TTC549 (cell line): ENCODE data around the gene FAM107B.

Experiments used
- FAIRE-seq: peaks from 2 replicates; lab custom pipeline; 2012; peaks lifted over from hg19 to GRCh38; lab: Jason Lieb, UNC

FAM107B gene

GRCh38 chr10:14555807-14556206, 218.9 kb downstream of the FAM107B start:
- no peak for FAIRE-seq

GRCh38 chr10:14554491-14555205, 220.0 kb downstream of the FAM107B start:
- no peak for FAIRE-seq

- FAIRE-seq = no peak
Measured at GRCh38 chr10:14554091-14554490, 220.6 kb downstream of the FAM107B start.

DNA sequence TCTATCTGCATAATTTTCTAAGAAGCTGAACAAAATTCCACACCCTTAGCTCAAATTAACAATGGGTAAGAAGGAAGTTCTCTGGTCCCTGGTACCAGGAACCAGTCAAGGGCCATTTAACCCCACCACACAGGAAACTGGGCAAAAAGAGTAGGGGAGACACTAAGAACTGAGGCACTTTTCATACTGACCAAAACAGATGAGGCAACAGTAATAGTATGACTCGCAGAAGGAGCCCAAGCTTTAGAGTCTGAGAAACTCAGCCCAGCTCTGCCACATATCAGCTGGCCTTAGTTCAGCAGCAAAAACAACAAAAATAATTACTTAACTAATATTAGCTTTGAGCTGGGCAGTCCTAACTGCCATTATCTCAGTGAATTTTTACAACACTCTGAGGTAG, 221.2 kb downstream of the FAM107B start:
- FAIRE-seq = no peak

DNA sequence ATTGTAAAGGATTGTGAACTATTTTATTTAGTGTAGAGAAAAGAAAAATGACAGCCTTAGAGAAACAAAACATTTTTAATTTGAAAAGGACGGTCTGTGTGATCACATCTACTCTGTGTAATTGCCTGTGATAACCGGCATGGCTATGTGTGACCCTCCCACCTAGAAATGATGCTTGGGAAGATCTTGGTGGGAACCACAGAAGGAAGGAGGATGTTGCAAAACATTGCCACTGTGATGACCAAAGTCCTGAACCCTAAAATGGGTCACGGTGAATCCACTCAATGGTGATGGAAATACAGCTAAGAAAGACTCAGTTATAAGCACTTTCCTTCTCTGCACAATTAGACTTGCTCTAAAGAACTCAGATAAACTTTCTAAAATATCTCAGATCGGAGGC, 222.7 kb downstream of the FAM107B start:
- no peak for FAIRE-seq

- no peak for FAIRE-seq
Measured at GRCh38 chr10:14550471-14550981, 224.2 kb downstream of the FAM107B start.

DNA sequence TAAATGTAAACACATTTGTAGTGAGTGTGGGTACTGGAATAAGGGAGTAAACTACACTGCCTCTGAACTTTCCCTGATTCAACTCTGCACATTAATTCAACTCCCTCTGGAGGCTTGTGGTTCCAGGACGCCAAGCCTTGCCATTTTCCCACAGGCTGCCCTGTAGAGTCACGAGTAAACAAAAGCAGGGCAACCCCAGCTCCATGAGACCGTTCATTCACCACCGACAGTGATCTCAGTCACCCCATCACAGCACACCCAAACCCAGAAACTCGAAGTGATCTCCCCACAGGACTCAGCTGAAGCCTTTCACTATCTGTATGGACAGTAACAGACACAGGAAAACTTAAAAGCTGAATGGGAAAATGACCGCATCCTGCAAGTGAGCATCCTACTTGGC, 225.2 kb downstream of the FAM107B start:
- FAIRE-seq = no peak

- no peak for FAIRE-seq
Measured at GRCh38 chr10:14548970-14549369, 225.7 kb downstream of the FAM107B start.

GRCh38 chr10:14548474-14548873, 226.2 kb downstream of the FAM107B start:
- FAIRE-seq = no peak

DNA sequence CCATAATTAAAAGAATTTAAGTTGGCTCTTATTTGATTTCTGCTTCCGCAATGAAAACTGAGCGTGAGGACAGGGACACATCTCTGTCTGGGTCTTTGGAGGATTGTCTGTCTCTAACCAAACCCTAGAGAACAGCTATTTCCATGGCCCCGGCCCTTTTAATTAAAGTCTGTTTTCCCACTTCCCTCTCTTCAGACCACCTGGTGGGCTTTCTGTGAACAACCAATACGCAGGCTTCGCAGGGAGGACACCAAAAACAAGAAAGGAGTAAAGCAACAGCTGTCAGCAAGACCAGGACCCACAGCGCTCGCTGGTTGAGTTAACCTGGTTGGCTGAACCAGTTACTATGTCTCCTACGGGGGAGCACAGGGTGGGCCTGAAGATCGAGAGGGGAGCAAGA, 226.9 kb downstream of the FAM107B start:
- FAIRE-seq = no peak

DNA sequence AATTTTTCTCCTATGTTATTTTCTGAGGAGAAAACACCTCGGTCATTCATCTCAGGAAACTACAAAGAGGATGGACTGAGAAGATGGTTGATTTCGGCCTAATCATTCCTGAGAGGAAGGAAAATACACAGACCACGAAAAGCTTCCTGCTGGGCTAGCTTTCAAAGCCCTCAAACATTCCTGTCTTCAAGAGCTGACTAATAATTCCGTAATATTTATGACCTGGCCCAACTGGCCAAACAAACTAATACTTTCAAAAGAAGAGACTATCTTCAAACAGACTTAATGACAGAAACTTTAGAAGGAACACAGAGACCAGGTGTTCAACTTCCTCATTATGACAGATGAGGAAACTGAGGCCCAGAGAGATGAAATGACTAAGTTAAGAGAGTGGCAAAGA, 228.9 kb downstream of the FAM107B start:
- FAIRE-seq = no peak

GRCh38 chr10:14543904-14544210, 230.8 kb downstream of the FAM107B start:
- FAIRE-seq = no peak

DNA sequence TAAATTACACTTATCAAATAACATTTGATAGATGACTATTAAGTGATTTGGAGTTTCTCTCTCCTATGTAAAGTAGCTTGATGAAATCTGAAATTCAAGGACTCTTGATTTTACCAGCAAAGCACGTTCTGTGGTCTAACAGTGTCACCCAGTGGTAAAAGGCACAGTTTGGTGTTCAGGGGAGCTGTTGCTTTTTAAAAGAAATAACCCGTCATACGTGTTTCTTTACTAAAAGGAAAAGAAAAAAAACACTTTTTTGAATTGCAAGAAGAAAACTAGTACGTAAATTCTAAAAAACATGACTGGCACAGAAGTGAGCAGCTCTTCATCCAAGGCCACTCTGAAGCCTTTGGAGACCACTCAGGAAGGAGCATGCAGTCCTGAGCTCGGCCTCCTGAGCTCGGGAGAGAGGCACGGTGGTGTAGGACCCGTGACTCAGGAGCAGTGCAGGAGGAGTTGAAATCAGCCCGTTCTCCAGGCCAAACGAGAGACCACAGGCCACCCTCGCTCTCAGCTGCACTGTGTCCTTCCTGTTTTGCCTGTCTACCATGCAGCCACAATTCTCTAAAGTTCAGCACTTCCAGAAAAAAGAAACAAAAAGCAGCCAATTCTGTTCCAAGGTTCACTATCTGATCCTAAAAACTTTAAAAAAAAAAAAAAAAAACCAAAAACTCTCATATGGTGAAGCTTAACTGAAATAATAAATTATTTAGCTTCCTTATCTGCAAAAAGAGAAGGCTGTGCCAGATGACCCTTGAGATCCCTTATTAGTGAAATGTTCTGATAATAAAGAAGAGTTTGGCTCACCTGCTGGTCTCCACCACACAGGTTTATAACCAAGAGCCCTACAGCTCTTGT, 231.4 kb downstream of the FAM107B start:
- no peak for FAIRE-seq

DNA sequence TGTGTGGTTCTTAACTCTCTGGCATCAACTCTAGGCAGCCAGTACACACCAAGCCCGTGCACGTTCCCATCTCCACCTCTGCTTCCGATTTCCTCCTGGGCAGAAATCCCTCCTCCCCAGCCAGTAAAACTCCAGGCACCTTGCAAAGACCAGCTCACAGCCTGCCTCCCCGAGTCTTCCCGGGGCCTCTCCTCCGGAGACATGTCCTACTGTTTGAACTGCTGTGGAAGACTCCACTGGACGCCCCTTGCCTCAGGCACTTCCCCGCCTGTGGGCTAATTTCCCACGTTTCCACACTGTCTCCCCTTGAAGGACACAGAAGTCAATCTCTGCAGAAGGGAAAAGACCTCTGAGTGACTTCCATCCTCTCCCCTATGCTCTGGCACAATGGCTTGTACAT, 233.3 kb downstream of the FAM107B start:
- FAIRE-seq = no peak

- no peak for FAIRE-seq
Measured at GRCh38 chr10:14540611-14541010, 234.1 kb downstream of the FAM107B start.

GRCh38 chr10:14540062-14540461, 234.6 kb downstream of the FAM107B start:
- FAIRE-seq = no peak

GRCh38 chr10:14539176-14539575, 235.5 kb downstream of the FAM107B start:
- FAIRE-seq = no peak

GRCh38 chr10:14536241-14537213, 238.2 kb downstream of the FAM107B start:
- FAIRE-seq = no peak

DNA sequence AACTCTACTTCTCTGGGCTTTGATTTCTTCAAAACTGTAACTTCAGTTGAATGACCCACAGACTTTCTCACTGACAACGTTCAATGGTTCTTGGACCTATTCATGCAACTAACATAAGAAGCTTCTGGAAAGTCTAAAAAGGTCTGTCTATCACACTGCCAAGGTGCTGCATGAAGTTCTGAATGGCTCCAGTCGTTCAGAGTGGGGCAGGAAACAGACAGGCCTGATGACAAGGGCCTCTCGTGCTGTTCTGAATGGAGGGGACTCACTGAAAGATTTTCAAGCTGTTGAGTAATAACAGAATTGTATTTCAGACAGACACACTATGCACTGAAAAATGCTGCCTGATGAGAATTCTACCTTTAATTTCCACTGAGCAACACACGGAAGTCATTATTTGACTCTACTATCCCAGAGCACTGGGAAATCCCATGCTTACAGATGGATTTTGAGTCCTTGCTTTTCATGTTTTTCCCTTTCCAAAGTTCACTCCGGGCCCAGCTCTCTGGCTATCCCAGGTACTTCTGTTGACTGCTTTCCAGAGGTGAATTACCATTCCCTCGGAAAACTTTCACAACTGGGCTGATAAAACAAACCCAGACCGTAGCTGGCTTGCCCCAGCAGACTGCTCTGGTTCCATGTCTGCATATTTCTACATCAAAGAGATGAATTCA, 239.1 kb downstream of the FAM107B start:
- FAIRE-seq = no peak

- no peak for FAIRE-seq
Measured at GRCh38 chr10:14534152-14534551, 240.5 kb downstream of the FAM107B start.

DNA sequence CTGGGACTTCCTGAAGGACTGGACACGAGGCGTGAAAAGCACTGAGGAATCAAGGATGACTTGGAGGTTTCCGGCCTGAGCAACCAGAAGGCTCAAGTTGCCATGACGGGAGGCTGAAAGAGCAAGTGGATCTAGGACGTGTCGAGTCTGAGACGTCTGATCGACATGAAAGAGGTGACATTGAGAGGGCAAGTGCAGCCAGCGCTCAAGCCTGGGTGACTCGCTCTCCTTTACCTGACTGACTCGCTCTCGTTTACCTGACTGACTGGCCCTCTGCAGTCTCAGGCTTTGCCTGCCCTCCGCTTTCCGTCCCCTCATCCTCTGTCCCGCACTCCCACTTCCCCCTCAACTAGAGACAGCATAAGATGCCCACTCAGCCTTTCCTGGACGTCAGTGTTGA, 241.4 kb downstream of the FAM107B start:
- no peak for FAIRE-seq
